Measurements from ENCODE around the gene KRTAP5-9. TPM values are rescaled to one million over a fixed set of nuclear protein-coding genes. Genes with fewer than 3 reads are reported as not detected.
"Not testable (repeated sequence)": the region's sequence is repeated elsewhere in the genome, so short reads cannot be mapped to it uniquely, and the experiment has no call there.

Gene KRTAP5-9
- total RNA-seq, 4 donors from 2014 or later: 0.37 TPM; not detected in 3

- TF ChIP-seq, protein P1, sequence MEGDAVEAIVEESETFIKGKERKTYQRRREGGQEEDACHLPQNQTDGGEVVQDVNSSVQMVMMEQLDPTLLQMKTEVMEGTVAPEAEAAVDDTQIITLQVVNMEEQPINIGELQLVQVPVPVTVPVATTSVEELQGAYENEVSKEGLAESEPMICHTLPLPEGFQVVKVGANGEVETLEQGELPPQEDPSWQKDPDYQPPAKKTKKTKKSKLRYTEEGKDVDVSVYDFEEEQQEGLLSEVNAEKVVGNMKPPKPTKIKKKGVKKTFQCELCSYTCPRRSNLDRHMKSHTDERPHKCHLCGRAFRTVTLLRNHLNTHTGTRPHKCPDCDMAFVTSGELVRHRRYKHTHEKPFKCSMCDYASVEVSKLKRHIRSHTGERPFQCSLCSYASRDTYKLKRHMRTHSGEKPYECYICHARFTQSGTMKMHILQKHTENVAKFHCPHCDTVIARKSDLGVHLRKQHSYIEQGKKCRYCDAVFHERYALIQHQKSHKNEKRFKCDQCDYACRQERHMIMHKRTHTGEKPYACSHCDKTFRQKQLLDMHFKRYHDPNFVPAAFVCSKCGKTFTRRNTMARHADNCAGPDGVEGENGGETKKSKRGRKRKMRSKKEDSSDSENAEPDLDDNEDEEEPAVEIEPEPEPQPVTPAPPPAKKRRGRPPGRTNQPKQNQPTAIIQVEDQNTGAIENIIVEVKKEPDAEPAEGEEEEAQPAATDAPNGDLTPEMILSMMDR (IDR thresholded peaks at IDR 0.05): no peak
- DNase-seq (ENCODE audit: low spot score): no peak
- no peak for ATAC-seq (ENCODE audit: low FRiP score)
These were observed 26.2 kb downstream of the KRTAP5-9 start for GRCh38 chr11:71574418-71574817.

GRCh38 chr11:71575723-71576424 is 27.7 kb downstream of the KRTAP5-9 start:
- DNase-seq (ENCODE audit: low spot score) (no peak), ATAC-seq (ENCODE audit: low FRiP score) (no peak)
- TF ChIP-seq, protein P1 (IDR thresholded peaks at IDR 0.05): no peak

- not testable (repeated sequence) for DNase-seq (ENCODE audit: low spot score); ATAC-seq (ENCODE audit: low FRiP score)
These were observed 28.7 kb downstream of the KRTAP5-9 start for GRCh38 chr11:71576688-71577465.

DNA sequence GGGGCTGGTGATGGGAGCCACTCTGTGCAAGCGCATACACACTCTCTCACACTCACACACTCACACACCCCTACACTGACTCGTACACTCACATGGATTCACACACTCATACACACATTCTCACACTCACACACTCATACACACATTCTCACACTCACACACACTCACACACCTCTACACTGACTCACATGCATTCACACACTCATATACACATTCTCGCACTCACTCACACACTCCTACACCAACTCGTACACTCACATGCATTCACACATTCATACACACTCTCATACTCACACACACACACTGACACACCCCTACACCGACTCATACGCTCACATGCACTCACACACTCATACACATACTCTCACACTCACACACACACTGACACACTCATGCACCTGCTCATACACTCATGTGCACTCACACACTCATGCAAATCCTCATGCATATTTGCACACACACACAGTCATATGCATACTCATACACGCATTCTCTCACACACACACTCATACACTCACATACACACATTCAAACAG is 29.3 kb downstream of the KRTAP5-9 start:
- DNase-seq (ENCODE audit: low spot score): no peak
- TF ChIP-seq, protein P1 (IDR thresholded peaks at IDR 0.05): no peak
- ATAC-seq (ENCODE audit: low FRiP score): no peak

DNA sequence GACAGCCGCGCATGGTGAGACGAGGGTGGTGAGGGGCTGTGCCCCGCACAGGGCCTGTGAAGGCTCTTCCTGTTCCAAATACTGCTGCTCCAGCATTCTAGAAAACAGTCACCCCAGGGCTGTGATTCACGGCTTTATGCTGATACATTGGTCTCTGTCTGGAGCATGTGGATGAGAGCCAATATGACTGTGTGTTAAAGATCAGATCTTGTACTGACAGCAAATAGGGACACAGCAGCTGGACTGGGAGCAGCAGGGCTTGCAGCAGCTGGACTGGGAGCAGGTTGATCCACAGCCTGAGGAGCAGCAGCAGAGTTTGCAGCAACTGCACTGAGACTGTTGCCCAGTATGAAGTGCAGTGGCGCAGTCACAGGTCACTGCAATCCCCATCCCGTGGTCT is 31.3 kb downstream of the KRTAP5-9 start:
- not testable (repeated sequence) for DNase-seq (ENCODE audit: low spot score); ATAC-seq (ENCODE audit: low FRiP score)

- DNase-seq (ENCODE audit: low spot score) (no peak), ATAC-seq (ENCODE audit: low FRiP score) (peak; percentile 45)
- TF ChIP-seq, protein P1 (IDR thresholded peaks at IDR 0.05): no peak
These were observed 32.1 kb downstream of the KRTAP5-9 start for GRCh38 chr11:71580057-71581003.

DNA sequence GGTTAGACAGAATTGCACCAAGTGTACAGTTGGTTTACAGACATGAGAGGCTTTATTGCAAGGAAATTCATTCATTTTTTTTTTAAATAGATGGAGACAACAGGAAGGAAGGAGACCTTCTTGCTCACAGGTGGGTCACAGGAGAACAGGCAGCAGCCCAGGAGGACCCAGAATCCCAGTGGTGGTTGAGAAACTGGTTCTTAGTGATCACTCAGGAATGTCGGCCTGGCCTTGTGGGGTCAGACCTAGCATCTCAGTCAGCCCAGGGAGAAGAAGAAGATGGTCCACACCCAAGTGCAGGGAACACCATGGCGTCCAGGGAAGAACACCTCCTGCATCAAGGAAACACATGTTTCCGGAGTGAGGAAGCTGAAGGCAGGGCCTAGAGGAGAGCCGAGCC is 33.6 kb downstream of the KRTAP5-9 start:
- TF ChIP-seq, protein P1 (IDR thresholded peaks at IDR 0.05): no peak
- no peak for DNase-seq (ENCODE audit: low spot score)
- no peak for ATAC-seq (ENCODE audit: low FRiP score)

Data from omental fat pad (tissue), 4 donors.